ENCODE measurements around the gene HACD2.
A peak's percentile ranks its signal among the peaks of the same experiment; 100 is the strongest.

Gene HACD2, protein sequence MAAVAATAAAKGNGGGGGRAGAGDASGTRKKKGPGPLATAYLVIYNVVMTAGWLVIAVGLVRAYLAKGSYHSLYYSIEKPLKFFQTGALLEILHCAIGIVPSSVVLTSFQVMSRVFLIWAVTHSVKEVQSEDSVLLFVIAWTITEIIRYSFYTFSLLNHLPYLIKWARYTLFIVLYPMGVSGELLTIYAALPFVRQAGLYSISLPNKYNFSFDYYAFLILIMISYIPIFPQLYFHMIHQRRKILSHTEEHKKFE

DNA sequence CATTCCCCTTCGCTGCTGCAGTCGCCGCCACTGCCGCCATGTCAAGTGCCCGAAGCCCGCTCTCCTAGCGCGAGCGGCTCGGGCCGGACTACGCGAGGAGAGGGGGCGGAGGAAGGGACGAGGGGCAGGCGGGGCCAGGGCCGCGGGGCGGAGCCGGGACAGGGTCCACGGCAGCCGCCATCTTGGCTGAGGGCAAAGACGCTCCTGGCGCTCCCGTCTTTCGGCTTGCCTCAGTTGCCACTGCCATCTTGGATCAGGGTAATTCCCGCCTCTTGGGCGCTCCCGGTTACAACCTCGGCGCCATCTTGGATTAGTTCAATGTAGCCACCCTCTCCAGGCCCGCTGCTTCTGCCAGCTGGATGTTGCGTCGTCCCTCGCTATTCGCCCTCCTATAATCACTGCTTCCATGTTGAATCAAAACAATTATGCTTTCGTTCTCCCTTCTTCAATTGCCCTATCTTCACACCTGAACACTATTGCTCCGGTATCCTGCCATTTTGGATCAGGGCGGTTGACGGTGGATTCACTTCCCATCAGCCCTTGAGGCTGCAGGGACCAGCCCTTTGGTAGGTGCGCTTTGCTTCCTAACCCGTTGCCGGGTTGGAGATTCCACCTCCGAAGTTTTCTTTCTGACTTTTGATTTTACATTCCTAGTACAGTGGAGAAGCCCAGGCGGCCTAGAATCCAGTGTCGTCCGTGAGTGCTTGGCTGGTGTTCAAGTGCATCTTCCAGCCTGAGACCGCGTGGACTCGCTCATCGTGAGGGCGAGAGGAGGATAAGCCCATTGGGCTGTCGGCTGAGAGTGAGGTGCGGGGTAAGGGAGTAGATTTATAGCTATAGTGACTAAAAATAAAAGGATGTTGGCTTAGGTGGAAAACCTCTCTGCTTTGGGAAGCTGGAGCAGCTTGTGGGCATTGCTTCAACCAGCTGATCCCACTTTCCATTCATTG lies at the start of gene HACD2:
Gene HACD2 (minus strand): TSS at position 66 of the 950 bp plus-strand sequence. CDS start 26 bp downstream, at position 40.
- H3K4me3 ChIP-seq (ENCODE audit: low read depth, low read length): peak within 1 kb of the TSS; percentile 71
- in situ Hi-C loops (cut with HindIII; ENCODE audit: low sequenced_read_pairs): no loop called here
- DNase-seq (ENCODE audit: low read depth): peak; percentile 95
- TF ChIP-seq, protein P1, sequence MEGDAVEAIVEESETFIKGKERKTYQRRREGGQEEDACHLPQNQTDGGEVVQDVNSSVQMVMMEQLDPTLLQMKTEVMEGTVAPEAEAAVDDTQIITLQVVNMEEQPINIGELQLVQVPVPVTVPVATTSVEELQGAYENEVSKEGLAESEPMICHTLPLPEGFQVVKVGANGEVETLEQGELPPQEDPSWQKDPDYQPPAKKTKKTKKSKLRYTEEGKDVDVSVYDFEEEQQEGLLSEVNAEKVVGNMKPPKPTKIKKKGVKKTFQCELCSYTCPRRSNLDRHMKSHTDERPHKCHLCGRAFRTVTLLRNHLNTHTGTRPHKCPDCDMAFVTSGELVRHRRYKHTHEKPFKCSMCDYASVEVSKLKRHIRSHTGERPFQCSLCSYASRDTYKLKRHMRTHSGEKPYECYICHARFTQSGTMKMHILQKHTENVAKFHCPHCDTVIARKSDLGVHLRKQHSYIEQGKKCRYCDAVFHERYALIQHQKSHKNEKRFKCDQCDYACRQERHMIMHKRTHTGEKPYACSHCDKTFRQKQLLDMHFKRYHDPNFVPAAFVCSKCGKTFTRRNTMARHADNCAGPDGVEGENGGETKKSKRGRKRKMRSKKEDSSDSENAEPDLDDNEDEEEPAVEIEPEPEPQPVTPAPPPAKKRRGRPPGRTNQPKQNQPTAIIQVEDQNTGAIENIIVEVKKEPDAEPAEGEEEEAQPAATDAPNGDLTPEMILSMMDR (IDR thresholded peaks at IDR 0.05; ENCODE audit: low read depth, low read length, missing control alignments): no peak

DNA sequence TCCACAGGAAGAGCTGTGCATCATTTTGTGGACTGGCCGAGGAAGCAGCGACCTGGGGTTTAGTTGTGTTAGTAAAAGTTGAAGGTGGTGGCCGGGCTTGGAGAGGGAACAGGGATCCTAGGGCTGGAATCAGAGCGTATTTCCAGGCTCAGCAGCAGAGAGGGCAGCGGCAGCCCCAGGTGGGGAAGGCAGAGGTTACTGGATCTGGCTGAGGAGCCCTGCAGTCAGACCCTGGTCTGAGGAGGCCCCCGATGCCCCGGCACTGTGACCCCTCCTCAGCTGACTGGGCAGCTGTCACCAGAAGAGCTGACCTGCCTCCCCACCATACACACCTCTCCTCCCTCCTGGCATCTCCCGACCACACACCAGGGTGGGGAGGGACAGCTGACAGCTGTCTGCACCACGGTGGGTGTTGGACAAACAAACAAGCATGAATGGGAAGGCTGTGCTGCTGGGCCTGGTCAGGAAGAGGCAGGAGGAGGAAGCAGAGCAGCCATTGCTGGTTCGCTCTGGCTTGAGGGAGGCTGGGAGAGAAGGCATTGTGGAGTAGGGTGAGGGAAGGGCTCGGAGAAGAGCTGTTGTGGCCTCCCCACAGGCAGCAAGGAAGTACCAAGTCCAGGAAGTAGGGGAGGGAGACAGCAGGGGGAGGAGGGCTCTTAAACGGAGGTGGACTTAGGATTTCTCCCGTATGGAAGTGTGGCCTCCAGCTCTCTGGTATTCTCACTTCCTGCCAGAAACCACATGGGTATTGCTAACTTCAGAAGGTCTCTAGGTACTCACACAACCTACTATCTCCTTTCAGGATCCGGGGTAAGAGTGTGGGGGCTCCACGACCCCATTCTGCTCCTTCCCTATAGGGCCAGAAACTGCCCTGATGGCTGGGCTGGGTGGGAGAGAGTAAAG lies 49.5 kb upstream of the HACD2 start:
- no peak for DNase-seq (ENCODE audit: low read depth)
- in situ Hi-C loops (cut with HindIII; ENCODE audit: low sequenced_read_pairs): no loop called here
- TF ChIP-seq, protein P1 (IDR thresholded peaks at IDR 0.05; ENCODE audit: low read depth, low read length, missing control alignments): no peak
- no peak overlapping the region for H3K4me3 ChIP-seq (ENCODE audit: low read depth, low read length)

DNA sequence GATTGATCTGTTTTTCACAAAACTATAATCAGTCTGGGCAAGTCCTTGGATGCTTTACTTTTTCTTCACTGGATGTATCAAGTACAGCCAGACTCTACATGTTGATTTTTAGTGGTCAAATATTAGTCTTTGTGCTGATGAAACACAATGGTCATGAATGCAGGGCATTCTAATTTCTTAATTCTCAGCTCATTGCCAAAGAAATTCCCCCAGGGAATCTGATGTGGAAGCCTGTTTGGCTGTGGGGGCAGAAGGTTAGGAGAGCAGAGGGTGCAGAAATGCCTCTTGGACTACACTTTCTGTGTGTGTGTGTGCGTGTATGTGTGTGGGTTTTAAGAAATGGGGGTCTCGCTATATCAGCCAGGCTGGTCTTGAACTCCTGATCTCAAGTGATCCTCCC lies 48.7 kb upstream of the HACD2 start:
- DNase-seq (ENCODE audit: low read depth): no peak
- in situ Hi-C loops (cut with HindIII; ENCODE audit: low sequenced_read_pairs): no loop called here
- TF ChIP-seq, protein P1 (IDR thresholded peaks at IDR 0.05; ENCODE audit: low read depth, low read length, missing control alignments): no peak
- no peak overlapping the region for H3K4me3 ChIP-seq (ENCODE audit: low read depth, low read length)

DNA sequence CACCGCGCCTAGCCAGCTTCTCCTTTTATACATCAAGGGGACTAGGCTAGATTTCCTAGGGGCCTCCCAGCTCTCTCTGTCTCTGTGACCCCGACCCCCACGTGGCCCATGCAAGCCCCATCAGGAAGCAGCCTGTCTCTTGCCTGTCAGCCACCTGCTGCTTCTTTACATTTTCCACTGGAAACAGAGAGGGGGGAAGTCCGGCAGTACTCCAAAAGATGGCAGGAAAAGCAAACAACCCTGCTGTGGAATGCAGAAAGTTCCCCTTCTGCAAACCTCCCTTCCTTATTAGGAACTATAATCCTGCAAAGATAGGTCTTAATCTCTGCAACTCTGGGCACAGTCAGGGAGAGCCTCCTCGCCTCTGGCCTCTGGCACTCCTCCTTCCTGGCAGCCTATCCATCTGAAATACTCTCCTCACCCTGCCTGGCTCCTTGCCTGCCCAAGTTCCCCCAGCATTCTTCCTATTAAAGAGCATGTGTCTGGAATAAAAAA lies 47.4 kb upstream of the HACD2 start:
- peak; percentile 33 for DNase-seq (ENCODE audit: low read depth)
- no peak overlapping the region for H3K4me3 ChIP-seq (ENCODE audit: low read depth, low read length)
- TF ChIP-seq, protein P1 (IDR thresholded peaks at IDR 0.05; ENCODE audit: low read depth, low read length, missing control alignments): no peak
- in situ Hi-C loops (cut with HindIII; ENCODE audit: low sequenced_read_pairs): no loop called here

DNA sequence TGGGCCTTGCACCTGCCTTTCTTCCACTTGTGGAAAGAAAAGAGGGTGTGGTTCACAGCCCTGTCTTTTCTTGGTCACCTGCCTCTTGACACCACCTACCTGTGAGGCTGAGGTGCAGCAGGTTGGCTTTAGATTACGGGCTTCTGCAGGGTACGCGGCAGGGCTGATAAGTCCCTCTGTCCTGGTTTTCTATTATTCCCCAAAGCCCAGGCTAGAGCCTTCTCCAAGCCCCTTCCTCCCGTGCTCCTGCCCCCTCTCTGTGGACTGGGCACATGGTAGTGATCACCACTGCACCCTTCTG lies 44.8 kb upstream of the HACD2 start:
- no peak for DNase-seq (ENCODE audit: low read depth)
- in situ Hi-C loops (cut with HindIII; ENCODE audit: low sequenced_read_pairs): no loop called here
- TF ChIP-seq, protein P1 (IDR thresholded peaks at IDR 0.05; ENCODE audit: low read depth, low read length, missing control alignments): no peak
- no peak overlapping the region for H3K4me3 ChIP-seq (ENCODE audit: low read depth, low read length)

Data from astrocyte of the cerebellum (primary cell).